Colon (tissue), 2 donors: ENCODE results near the gene BEGAIN.

ENCODE experiments used
- FAIRE-seq: peaks from 2 replicates; lab custom pipeline; 2012; peaks lifted over from hg19 to GRCh38; lab: Jason Lieb, UNC
- donor health status: control.
- donor health status: control.

Gene BEGAIN

GRCh38 chr14:100601064-100601463, 13.8 kb upstream of the BEGAIN start:
- no peak for FAIRE-seq

- no peak for FAIRE-seq
Measured at GRCh38 chr14:100599981-100600380, 12.8 kb upstream of the BEGAIN start.

GRCh38 chr14:100594625-100594951, 7.4 kb upstream of the BEGAIN start:
- no peak for FAIRE-seq

- FAIRE-seq: no peak
Measured at GRCh38 chr14:100593751-100594624, 6.8 kb upstream of the BEGAIN start.

GRCh38 chr14:100592972-100593371, 5.8 kb upstream of the BEGAIN start:
- FAIRE-seq: no peak

- no peak for FAIRE-seq
Measured at GRCh38 chr14:100592461-100592891, 5.3 kb upstream of the BEGAIN start.

GRCh38 chr14:100591453-100592371, 4.5 kb upstream of the BEGAIN start:
- FAIRE-seq: no peak

- FAIRE-seq: no peak
Measured at GRCh38 chr14:100590726-100591452, 3.7 kb upstream of the BEGAIN start.

DNA sequence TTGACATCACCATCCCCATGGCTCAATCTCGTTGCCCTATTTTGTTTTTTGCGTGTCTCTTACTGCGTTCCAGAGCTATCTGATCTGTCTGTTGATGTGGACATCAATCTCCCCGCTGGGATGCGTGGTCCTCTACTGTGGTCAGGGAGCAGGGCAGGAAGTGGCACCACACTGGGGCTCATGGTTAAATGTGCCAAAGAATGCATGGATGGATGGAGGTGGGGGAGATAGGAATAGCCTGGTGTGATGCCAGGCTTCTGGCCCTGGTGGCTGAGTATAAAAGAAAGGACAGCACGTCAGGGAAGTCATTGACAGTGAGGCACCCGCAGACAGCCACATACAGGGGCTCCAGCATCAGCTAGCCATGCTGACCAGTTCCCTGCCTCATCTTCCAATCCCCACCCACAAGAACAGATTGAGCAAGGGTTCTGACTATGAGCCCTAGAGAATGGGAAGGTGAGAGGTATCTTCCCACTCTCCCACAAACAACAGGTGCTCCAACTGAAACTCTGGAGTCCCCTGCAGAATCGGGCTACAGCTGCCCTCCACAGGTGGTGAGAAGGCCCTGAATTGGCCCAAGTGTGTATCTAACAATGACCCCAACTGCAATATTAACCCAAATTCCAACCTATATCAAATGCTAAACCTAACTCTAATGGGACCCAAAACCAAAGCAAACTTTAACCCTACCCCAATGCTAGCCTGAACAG, 2.7 kb upstream of the BEGAIN start:
- FAIRE-seq: no peak

DNA sequence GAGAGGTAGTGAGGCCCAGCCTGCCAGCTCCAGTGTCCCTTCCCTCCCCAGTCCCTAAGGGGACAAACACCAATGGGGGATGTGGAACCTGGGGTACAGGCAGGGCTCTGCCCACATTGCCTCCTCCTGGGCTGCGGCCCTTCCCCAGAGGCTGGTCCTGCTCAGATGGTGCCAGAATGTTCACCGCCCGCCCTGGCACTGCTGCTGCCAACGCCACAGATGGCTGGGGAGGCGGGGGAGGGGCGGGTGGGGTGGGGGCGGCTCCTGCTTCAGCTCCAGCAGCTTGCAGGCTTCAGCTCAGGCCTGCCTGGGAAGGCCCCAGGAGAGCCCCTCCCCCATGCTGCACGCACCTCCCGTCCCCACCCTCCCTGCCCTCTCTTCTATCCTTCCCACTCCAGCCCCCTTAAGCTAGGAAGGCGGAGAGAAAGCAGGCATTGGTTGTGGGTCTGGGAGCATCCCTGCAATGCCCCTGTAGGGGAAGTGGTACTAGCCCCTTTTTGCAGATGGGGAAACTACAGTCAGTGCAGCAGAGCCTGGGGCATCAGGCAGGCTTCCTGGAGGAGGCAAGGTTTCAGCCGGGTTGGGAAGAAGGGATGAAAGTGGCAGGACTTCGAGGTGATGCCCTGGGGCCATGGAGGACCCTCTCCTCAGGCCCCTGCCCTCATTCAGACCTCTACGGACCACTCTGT, 2.0 kb upstream of the BEGAIN start:
- no peak for FAIRE-seq

GRCh38 chr14:100588671-100589070, 1.5 kb upstream of the BEGAIN start:
- no peak for FAIRE-seq

DNA sequence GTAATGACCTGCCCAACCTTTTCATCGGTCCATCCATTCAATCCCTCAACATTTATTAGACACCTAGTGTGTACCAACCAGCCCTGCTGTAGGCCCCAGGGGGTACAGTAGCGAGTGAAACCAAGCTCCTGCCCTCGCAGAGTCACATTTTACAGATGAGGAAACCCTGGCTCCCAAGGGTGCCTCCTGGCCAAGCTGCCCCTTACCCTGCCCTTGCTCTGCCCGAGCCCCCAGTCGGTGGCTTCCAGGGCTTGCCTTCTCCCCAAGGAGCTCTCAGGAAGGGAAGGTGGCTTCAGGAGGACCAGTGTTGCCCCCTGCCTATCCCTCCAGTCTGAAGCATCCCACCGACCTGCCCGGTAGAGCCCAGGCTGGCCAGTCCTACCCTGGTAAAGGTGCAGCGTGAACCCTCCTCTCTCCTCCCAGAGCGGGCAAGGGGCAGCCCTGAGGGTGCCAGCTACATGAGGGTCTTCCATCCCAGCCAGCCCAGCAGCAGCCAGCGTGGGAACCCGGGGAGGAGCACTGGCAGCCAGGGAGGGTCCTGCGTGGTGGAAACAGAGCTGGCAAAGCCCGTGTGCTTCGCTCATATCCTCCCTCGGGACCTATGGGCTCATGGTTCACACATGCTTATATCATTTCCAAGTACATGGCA, 670 bp upstream of the BEGAIN start:
- FAIRE-seq: no peak

DNA sequence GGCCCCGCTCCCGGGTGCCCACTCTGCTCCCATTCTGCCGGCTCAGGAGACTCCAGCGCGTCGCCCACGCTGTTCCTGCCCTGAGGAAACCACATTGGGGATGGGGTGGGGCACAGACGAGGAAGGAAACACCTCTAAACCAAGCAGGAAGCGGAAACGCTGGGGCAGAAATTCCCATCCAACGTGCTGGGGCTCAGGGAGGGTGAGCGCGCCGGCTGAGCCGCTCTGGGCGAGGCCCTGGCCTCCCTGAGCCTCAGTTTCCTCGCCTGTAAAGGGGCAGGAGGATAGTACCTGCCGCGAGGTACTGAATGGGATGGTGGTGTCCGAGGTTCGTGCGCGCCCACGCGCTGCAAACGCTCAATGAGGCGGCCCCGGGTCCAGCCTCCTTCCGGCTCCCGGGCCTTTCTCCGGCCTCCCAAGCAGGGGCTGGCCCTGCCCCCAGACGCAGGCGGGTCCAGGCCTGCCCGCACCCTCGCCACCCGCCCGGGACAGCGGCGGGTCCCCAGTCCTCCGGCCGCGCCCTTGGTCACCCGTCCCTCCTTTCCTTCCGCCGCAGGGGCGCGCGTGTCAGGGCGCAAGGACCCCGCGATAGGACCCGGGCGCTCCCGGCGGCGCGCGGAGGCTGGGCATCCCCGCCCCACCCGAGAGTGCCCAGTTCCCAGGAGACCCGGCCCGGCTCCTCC, 673 bp downstream of the BEGAIN start:
- no peak for FAIRE-seq

DNA sequence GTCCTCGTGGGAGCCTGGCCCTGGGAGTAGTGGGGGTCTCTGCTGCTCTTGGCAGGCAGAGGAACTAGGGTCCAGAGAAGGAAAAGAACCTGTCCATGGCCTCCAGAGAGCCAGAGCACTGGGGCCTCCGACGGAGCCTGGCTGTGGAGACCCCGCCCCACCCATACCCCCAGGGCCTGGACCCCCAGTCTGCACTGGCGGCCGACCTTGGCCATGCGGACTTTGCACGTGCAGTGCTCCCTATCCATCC, 1.1 kb downstream of the BEGAIN start:
- no peak for FAIRE-seq

DNA sequence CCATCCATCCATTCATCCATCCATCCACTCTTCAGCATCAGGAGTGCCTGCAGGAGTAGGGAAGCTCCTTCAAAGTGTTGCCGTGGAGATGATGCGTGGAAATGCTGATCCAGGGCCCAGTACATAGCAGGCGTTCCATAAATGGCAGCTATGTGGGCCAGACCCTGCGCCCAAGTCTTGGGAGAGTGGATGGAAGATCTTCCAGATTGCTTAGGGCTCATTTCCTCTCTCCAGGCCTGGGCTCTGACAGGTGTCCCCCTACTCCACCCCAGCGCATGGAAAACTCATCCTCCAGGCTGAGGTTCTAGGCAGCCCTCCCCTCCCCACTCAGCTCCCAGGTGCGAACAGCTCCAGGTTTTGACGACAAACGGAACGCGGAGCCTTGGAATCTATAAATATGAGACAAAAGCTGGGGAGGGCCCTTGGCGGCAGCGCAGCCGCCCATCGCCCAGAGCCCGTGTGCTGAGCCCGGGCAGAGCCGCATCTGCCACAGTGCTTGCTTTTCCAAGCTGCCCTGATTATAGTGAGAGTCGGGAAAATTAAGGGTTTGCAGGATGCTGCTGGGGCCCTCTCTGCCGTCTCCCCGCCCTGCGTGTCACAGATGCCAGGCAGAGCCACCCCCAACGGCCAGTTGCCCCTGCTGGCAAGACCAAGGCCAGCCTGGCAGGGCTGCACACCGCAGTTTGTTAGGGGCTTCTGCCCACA, 1.6 kb downstream of the BEGAIN start:
- no peak for FAIRE-seq

DNA sequence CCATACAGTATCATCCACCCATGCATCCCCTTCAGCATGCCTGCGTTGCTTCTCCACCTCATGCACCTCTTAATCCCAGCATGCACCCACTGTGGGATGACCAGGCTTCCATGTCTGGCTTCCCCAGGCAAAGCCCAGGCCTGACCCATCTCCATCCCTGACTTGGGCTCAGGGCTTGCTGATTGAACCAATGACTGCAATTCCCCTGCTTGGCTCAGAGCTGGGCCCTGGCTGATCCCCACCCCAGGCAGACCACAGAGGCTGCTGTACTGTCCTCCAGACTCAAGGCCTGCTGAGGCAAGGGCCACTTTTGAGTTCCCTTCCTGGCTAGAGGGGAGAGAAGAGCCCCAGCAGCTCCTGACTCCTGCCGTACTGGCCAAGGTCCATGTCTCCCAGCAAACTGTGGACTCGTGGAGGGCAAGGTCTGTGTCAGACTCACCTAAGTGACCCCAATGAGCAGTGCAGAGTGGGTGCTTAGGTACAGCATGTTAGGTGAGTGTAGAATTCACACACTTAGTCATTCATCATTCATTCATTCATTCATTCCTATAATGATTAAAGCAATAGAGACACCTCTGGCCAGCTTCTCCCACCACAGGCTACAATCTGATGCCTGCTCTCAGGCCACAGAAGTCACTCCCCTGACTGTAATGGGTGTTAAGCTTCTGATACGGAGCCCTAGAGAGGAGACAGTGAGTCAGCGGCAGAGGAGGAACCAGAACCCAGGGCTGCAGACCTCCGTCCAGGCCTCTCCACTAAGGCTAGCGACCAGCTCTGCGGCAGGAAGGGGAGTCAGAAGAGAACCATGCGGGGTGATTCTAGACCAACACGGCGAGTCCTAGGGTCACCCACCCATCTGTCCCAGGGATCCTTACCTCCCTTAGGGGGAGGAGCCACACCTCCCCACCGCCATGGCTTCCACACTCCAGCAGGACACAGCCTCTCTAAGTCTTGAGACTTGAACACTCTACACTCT, 2.9 kb downstream of the BEGAIN start:
- FAIRE-seq: no peak

DNA sequence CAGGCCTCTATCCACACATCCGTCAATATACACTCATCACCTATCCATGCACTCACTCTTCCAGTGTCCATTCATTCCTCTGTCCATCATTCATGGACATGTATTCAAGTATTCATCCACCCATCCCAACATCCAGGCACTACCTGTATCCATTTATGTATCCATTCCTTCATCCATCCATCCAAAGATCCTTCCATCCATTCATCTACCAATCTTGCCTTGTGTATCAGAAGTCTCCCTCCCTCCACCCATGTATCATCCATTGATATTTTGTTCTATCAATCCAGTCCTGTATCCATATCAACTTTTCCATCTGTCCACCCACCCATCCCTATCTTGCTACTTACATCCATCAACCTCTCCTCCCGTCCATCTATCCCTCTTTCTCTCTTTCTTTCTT, 4.0 kb downstream of the BEGAIN start:
- FAIRE-seq: no peak

- no peak for FAIRE-seq
Measured at GRCh38 chr14:100582496-100583165, 4.6 kb downstream of the BEGAIN start.
